Tibial nerve (tissue), 4 donors: ENCODE results near the gene MAPK14.

Experiments used
- CTCF ChIP-seq, 5 experiments: fragments of 200-600 bp in 3 of 5; fragments of 450-650 bp in 2 of 5; sonication (generic) in 3 of 5; IDR thresholded peaks; one replicate each; pipeline ENCODE4 v1.5.1; 2016 to 2019; ENCODE audit warnings: antibody characterized with exemption in 5 of 5, mild to moderate bottlenecking in 3 of 5, moderate library complexity in 2 of 5
- EP300 ChIP-seq, 2 donors: sonication (generic); formaldehyde crosslinking; IDR thresholded peaks; one replicate each; pipeline ENCODE4 v1.6.1; 2017; ENCODE audit warnings: antibody characterized with exemption in 2 of 2, mild to moderate bottlenecking in 1 of 2
- POLR2A ChIP-seq, 2 donors: fragments of 450-650 bp; IDR thresholded peaks; one replicate each; pipeline ENCODE4 v1.6.1; 2017; ENCODE audit warnings: antibody characterized with exemption in 2 of 2, mild to moderate bottlenecking in 2 of 2, moderate library complexity in 2 of 2

- TF ChIP-seq CTCF (IDR thresholded peaks at IDR 0.05) (no peak), EP300 (IDR thresholded peaks at IDR 0.05) (no peak), POLR2A (IDR thresholded peaks at IDR 0.05) (no peak)
Observed at GRCh38 chr6:36089048-36089447, 61.4 kb downstream of the MAPK14 start.
